GM12801 (cell line): Measurements from ENCODE around the gene HHLA2.

Experiments used
- TF ChIP-seq, protein P1 (sequence below): IDR thresholded peaks from one replicate; pipeline ENCODE4 v1.5.1; 2011; ENCODE audit warnings: control low read depth; ENCODE audit not compliant: insufficient read length; ENCODE audit errors: extremely low read depth

Gene HHLA2

GRCh38 chr3:108283006-108283405 lies 13.3 kb upstream of the HHLA2 start:
- TF ChIP-seq, protein P1, sequence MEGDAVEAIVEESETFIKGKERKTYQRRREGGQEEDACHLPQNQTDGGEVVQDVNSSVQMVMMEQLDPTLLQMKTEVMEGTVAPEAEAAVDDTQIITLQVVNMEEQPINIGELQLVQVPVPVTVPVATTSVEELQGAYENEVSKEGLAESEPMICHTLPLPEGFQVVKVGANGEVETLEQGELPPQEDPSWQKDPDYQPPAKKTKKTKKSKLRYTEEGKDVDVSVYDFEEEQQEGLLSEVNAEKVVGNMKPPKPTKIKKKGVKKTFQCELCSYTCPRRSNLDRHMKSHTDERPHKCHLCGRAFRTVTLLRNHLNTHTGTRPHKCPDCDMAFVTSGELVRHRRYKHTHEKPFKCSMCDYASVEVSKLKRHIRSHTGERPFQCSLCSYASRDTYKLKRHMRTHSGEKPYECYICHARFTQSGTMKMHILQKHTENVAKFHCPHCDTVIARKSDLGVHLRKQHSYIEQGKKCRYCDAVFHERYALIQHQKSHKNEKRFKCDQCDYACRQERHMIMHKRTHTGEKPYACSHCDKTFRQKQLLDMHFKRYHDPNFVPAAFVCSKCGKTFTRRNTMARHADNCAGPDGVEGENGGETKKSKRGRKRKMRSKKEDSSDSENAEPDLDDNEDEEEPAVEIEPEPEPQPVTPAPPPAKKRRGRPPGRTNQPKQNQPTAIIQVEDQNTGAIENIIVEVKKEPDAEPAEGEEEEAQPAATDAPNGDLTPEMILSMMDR: no peak

DNA sequence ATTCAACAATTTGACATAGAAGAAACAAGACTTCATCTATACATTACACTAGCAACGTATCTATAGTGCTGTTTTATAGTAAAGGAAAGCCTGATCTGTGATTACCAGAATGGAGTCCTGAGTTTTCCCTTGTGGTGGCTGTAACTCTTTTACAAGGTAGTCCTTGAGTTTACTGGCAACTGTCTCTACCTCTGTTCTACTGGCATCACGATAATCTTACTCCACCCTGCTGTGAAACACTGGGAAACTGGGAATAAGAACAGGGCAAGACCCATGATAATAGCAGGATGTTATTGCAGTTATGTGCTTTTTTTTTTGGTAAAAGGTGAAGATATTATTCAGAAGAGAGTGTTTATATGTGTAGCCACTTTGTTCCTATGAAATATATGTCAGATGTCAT lies 12.4 kb upstream of the HHLA2 start:
- TF ChIP-seq, protein P1: no peak

- TF ChIP-seq, protein P1: no peak
These were observed 11.2 kb upstream of the HHLA2 start for GRCh38 chr3:108285176-108285575.

DNA sequence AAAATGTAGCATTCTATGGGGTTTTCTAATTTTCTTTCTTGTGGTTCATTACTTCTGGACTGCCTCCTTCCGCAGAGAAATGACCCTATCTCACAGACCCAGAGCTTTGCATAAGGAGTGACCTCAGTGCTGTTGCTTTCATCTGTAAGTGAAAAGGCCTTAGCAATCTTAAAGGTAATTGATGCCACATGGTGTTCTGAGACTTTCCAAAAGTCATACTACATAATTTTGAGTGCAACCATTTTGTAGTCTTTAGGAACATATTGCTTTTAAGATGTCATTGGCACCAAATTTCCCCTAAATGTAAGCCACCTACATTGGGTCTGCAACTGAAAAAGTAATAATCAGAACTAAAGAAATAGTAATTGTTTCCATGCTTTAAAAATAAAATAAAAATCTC lies 9.2 kb upstream of the HHLA2 start:
- TF ChIP-seq, protein P1: no peak

GRCh38 chr3:108289159-108289558 lies 7.2 kb upstream of the HHLA2 start:
- TF ChIP-seq, protein P1: no peak

DNA sequence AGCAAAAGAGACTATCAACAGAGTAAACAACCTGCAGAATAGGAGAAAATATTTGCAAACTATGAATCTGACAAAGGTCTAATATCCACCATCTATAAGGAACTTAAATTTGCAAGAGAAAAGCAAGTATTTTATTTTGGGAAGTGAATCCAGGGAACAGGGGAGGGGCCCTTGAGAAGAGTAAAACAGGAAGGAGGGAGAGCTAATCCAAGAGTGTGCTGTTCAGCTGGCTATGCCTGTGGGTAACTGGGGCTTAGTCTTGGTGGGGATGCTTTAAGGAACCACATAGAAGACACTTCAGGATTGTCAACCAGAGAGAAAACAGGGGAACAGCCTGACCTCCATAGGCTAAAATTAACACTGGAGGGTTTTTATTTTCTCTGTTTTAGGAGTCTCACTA lies 3.9 kb upstream of the HHLA2 start:
- TF ChIP-seq, protein P1: no peak

DNA sequence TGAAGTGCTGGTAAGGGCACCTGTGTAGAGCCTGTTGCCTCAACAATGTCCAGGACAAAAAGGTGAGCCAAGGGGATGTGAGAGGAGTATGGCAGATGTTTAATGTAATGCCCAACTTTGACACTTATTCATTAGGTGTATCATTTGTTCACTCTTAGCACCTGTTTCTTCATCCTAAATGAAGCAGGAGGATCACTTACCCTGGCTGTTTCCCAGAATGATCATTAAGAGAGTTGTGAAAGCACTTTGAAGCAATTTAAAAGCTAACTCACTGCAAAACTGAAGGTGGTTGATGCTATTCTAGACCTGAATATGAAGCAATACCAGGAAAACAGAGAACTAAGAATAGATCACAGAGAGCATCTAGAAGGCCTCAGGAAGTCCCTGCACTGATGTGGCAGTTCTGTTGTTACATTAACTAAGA lies 3.4 kb upstream of the HHLA2 start:
- TF ChIP-seq, protein P1: no peak

DNA sequence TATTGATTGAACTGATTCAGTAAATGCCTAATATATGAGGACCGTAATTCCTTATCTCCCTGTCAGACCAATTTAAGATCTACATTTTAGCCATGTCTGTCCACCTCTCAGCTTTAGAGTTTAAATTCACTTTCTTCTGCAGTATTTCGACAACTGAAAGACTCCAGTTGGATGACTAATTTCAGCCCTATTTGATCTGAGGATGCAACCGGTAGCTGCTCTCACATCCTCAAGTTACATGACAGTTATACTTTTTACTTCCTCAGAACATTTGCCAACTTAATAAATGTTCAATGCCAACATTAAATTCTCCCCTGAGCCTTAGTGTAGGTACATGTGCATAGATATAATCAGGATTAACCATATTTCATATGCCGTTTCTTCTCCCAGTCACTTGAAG lies 2.5 kb upstream of the HHLA2 start:
- TF ChIP-seq, protein P1: no peak
